ENCODE data around the gene FBXO3.

FBXO3 gene

DNA sequence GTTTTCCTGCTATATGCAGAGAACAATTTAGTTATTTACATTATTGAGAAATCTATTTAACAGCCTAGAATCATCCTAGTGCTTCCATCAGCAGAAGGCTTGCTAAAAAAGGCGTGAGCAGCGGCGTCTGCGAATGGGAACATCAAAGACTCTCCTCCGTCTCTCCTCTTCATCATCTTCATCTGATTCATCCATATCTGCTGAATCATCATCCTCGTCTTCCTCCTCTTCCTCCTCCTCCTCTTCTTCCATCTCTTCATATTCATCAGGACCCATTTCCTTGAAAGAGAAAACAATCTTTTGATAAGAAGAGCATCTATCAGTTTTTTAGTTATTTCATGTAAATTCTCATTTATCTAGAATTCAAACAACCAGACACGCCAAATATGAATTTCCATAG lies 32.5 kb downstream of the FBXO3 start:
- H3K27ac ChIP-seq: no peak overlapping the region
- DNase-seq (ENCODE audit: low spot score): no peak
- ChIA-PET CTCF (interaction anchor here (0.5 to 2.1 kb wide), 13 partner anchors 23 to 379 kb away, joined by 3 to 12 read pairs (median 4); partner anchors contain the start of gene FBXO3), POLR2A (ENCODE audit: low non-redundant PET) (no interaction called here)
- TF ChIP-seq, protein P1, sequence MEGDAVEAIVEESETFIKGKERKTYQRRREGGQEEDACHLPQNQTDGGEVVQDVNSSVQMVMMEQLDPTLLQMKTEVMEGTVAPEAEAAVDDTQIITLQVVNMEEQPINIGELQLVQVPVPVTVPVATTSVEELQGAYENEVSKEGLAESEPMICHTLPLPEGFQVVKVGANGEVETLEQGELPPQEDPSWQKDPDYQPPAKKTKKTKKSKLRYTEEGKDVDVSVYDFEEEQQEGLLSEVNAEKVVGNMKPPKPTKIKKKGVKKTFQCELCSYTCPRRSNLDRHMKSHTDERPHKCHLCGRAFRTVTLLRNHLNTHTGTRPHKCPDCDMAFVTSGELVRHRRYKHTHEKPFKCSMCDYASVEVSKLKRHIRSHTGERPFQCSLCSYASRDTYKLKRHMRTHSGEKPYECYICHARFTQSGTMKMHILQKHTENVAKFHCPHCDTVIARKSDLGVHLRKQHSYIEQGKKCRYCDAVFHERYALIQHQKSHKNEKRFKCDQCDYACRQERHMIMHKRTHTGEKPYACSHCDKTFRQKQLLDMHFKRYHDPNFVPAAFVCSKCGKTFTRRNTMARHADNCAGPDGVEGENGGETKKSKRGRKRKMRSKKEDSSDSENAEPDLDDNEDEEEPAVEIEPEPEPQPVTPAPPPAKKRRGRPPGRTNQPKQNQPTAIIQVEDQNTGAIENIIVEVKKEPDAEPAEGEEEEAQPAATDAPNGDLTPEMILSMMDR (conservative IDR thresholded peaks at IDR 0.05; ENCODE audit: low read depth): no peak

DNA sequence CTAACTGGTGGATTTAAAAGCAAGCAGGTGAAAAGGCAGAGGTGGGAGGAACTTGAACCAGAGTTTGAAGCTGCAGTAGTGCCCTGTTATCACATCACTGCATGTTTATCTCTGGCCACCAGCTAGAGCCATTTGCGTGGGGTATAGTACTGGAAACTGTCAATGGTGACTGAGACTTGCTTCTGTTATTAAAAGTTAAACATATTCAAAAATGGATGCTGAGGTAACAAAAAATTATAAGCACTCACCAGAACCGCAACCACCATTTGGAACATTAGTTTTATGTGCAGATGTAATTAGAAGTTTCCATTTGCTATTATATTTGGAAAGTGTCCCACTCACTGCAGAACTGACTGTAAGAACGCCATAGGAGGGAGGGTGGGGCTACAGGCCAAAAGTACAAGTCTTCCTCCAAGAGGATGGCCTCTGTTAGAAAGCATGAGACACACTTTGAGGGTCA lies 36.9 kb downstream of the FBXO3 start:
- H3K27ac ChIP-seq: peak overlapping the region; percentile 89
- TF ChIP-seq, protein P1 (conservative IDR thresholded peaks at IDR 0.05; ENCODE audit: low read depth): no peak
- ChIA-PET POLR2A (ENCODE audit: low non-redundant PET) (no interaction called here), CTCF (interaction anchor here (0.6 kb wide), 2 partner anchors 21 to 590 kb away, joined by 3 read pairs; no protein-coding TSS in a partner anchor)
- no peak for DNase-seq (ENCODE audit: low spot score)

DNA sequence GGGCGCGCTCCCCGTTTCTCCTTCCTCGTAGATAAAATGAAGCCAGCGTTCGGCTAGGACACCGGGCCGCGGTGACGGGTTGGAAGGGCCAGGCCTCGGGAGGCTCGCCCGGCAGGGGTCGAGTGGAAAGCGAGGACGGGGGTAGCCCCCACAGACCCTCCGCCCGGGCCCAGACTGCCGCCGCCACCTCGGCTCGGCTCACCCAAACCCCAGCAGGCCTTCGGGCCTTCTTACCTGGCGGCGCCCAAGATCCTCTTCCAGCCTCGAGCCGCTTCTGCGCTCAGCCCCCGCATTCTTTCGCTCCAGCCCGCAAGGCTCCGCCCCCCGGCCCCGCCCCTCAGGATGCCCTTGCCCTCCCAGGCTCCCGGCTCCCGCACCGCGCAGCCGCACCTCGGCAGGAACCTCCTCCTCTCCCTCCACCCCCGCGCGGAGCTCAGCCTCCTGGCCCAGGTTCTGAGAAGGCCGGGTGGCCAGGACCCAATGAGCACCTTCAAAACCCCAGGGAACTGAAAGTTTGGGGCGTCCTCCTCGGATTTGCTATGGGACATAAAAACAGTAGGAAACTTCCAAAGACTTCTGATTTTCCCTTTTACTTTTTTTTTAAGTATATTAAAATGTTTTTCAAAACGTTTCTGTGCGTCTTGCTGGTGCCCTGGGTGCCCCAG lies 38.0 kb downstream of the FBXO3 start, which contains the start of gene CD59:
TSS of gene CD59 (minus strand) at position 276 of the 665 bp plus-strand sequence. CDS start 13,978 bp downstream, outside the sequence.
- DNase-seq (ENCODE audit: low spot score): peak; percentile 94
- POLR2A ChIA-PET (ENCODE audit: low non-redundant PET): interaction anchor here (0.6 to 0.7 kb wide), 4 partner anchors 21 to 574 kb away, joined by 4 to 6 read pairs (median 4); no protein-coding TSS in a partner anchor
- H3K27ac ChIP-seq: peak within 1 kb of the TSS; percentile 89
- CTCF ChIA-PET: interaction anchor here (0.6 to 0.7 kb wide), 2 partner anchors 373 to 575 kb away, joined by 3 read pairs; partner anchors contain the start of gene CSTF3
- TF ChIP-seq, protein P1 (conservative IDR thresholded peaks at IDR 0.05; ENCODE audit: low read depth): no peak

DNA sequence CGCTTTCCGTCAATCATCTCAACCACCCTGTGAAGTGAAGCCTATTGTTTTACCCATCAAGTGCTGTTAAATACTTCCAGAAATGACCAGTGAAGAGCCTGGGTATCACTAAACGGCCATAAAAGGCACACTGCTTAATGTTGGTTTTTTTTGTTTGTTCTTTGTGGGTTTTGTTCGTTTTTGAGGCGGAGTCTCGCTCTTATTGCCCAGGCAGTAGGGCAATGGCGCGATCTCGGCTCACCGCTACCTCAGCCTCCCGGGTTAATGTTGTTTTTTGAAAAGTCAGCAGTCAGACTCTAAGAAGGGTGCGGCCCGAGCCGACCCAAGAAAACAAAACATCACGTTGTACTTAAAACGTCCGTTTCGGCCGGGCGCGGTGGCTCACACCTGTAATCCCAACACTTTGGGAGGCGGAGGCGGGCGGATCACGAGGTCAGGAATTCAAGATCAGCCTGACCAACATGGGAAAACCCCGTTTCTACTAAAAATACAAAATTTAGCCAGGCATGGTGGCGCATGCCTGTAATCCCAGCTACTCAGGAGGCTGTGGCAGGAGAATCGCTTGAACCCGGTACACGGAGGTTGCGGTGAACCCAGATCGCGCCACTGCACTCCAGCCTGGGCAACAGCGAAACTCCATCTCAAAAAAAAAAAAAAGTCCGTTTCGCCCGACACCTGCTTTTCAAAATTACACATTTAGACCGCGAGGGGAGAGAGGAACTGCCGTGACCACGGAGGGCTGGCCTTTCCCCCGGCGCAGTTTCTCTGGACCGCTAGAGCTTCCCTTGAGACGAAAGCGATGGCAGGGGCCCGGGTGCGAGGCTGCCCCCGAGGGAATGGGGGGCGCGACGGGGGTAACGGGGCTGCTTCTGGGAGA lies 38.8 kb downstream of the FBXO3 start:
- no peak for DNase-seq (ENCODE audit: low spot score)
- peak overlapping the region; percentile 89 for H3K27ac ChIP-seq
- TF ChIP-seq, protein P1 (conservative IDR thresholded peaks at IDR 0.05; ENCODE audit: low read depth): no peak
- CTCF ChIA-PET: interaction anchor here (0.7 to 1.0 kb wide), 3 partner anchors 43 to 376 kb away, joined by 3 read pairs; no protein-coding TSS in a partner anchor
- POLR2A ChIA-PET (ENCODE audit: low non-redundant PET): no interaction called here

DNA sequence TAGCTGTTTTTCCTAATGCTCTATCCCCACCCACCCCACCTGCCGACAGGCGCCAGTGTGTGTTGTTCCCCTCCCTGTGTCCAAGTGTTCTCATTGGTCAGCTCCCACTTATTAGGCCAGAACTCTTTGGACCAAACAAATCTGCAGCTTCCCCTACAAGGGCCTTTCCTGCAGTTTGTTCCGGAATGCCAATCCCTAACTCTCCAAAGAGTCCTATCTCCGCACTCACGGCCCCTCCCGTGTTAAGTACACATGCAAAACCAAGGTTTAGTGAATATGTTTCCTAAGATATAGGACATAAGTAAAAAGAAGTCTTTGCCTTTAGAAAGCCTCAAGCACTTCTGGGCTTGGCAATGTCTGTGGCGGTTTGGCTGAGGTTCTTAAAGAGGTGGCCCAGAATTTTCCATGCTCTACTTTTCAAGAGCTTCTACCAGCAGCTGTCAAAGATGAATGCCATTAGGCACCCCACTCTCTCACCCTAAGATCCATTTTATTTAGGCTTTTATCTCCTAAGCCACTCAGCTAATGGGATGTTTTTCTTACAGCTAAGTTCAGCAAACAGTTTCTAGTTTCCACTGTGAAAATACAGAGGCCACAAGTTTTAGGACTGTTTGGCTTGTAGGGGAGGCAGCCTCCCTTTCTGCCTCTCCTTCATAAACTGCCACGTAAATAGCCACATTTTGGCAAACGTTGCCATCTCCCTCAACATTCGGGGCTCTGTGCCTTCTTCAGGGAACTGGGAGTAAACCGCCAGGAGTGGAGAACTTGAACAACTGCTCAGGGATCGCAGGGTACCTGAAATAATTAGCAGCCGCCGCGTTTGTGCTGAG lies 39.7 kb downstream of the FBXO3 start:
- ChIA-PET CTCF (interaction anchor here (0.7 to 1.0 kb wide), 5 partner anchors 10 to 375 kb away, joined by 3 read pairs; no protein-coding TSS in a partner anchor), POLR2A (ENCODE audit: low non-redundant PET) (interaction anchor here (1.0 kb wide), 1 partner anchor 44 kb away, joined by 3 read pairs; no protein-coding TSS in a partner anchor)
- TF ChIP-seq, protein P1 (conservative IDR thresholded peaks at IDR 0.05; ENCODE audit: low read depth): no peak
- DNase-seq (ENCODE audit: low spot score): no peak
- H3K27ac ChIP-seq: peak overlapping the region; percentile 89
